ENCODE data around the gene COPB2.

GRCh38 chr3:139320551-139321309 lies 68.7 kb downstream of the COPB2 start:
- TF ChIP-seq CTCF (IDR thresholded peaks at IDR 0.05) (no peak), ZFX (IDR thresholded peaks at IDR 0.05; ENCODE audit: borderline replicate concordance) (no peak)
